Inflammatory macrophage treated with lipopolysaccharide for 1 hour (primary cell): ENCODE results near the gene TEAD3.

Experiments
- DNase-seq, 2 donors: peaks; one replicate each; pipeline ENCODE4 v3.0.0-alpha.2; 2020 to 2022

TEAD3 gene

DNA sequence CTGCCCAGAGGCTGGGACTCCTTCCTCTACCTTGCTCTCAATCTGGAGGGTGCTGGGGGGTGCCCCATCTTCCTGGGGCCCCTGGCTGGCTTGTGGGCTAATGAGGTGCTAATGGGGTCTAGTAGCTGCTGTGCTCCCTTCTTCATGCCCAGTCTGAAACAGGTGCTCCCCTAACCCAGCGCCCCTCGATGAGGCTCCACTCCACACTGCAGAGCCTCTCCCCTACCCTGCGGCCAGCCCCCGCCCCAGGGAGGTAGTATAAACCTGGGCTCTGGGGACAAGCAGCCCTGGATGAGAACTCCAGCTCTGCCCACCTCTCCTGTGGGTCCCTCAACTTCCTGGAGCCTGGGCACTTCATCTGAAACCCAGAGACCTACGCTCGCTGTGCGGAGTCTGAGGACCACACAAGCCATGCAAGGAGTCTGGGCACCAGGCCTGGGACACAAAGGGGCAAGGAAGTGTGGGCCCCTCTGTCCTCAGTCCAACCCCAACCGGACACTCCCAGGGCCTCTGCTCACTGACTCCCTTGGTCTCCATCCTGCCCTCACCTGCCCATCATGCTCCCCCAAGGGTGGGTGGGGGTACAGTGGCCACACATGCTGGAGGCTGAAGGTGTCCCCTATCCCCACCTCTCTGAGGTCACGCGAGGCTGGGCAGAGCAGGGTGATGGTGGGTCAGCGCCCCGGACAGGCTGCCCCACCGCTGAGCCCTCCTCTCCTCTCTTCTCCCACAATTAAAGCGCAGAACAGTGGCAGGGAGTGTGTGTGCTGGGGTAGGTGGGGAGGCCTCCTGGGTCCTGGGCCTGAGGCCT, 22.5 kb downstream of the TEAD3 start:
- no peak for DNase-seq

DNA sequence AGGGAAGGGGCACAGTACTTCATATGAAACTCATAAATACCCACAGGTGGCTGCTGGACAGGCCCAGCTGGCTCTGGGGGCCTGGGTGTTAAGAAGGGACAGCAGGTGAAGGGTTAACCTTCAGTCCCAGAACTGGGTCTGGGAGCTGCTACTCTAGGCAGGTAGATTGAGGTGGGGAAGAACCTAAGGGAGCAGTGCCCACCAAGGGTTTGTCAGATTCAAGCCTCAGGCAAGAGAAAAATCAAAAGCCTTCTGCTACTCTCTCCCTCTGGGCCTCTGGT, 23.1 kb downstream of the TEAD3 start:
- DNase-seq, result no peak

DNA sequence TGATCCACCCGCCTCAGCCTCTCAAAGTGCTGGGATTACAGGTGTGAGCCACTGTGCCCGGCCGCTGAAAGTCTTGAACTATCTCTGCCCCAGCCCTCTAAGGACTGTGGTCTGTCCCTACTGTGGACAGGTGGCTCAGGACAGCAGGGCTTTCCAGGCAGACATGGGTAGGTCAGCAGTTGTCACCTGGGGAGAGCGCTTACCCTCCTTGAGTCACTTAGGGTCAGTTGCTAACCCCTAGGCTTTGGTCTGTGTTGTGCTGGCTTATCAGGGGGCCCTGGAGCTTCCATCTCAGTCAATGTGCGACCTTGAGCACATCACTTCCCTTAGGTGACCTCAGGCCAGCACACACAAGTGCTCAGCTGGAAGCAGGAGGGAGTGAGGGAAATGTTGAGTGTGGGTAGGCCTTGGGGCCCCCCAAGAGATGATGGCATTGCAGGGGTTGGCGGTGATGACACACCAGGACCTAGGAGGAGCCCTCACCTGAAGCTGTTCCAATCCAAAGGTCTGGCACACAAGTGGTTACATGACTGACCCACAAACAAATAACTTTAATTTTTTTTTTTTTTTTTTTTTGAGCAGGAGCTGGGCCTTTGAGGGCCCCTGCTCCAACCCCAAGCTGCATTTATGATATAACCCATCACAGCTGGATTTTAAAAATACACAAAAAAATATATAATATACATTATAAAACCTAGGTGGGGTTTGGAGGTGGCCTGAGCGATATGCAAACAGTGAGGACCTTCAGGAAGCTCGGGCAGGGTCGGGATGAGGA, 23.6 kb downstream of the TEAD3 start:
- no peak for DNase-seq

DNA sequence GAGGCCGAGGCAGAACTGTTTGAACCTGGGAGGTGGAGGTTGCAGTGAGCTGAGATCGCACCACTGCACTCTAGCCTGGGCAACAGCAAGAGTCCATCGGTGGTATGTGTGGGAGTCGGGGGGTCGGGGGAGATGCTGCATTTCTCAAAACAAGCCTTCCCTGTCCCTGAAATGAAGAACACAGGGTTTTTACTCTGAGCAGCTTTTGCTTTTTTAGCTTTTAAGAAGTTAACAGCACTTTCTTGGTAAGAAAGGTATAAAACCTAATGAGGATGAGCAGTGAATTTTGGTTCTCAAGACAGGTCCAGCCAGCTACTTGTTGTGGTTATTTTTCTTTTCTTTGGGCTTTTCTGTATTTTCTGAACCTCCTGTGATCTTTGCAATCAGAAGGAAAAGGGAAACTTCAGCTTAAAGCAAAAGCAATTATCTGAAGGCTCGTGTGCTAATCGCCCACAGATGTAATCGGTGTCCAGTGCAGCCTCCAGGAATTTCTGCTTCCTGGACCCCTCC, 25.0 kb downstream of the TEAD3 start:
- no peak for DNase-seq

DNA sequence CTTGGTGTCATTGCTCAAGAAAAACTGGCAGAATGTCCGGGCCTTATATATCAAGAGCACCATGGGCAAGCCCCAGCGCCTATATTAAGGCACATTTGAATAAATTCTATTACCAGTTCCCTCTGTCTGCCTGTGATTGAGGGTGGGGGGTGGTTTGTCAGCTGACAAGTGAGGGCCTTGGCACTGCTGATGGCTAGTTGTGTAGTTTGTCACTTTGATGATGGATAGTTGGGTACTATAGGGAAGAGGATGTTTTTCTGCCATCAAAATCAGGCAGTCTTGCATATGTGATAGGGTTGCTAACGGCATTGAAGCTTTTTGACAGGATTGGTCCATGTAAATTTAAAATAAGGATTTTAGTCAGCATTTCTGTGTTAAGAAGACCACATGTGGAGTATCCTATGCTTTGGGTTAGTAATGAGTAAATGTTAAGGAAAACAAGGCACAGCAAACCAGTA, 26.2 kb downstream of the TEAD3 start:
- no peak for DNase-seq

DNA sequence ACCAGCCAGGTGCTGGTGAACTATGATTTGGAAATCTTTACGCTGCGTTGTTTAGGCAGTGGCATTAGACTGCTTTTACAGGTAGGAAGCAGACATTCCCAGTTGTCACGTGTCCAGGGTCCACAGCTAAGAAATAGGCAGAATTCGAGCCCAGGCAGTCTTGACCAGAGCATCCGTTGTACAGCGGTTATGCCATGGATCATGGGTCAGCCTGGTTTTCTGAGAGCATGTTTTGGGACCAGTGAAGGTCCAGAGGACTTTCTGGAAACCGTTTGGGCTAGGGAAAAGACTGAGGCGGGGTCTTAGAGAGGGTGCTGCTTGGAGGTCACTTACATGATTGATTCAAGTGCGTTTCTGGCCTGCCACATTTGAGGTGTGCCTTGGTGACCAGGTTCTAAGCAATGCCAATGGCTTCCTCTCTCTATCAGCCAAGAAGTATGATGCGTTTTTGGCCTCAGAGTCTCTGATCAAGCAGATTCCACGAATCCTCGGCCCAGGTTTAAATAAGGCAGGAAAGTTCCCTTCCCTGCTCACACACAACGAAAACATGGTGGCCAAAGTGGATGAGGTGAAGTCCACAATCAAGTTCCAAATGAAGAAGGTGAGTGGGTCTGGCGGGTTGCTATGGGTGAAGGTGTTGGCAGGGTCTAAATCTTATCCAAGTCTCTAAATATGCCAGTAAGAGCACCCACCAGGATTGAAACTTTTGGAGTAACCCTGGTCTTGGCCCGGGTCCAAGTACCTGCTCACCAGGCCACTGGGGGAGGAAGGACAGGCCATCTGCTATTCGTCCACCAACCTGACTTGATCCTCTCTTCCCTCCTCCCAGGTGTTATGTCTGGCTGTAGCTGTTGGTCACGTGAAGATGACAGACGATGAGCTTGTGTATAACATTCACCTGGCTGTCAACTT, 26.9 kb downstream of the TEAD3 start:
- DNase-seq, result no peak

DNA sequence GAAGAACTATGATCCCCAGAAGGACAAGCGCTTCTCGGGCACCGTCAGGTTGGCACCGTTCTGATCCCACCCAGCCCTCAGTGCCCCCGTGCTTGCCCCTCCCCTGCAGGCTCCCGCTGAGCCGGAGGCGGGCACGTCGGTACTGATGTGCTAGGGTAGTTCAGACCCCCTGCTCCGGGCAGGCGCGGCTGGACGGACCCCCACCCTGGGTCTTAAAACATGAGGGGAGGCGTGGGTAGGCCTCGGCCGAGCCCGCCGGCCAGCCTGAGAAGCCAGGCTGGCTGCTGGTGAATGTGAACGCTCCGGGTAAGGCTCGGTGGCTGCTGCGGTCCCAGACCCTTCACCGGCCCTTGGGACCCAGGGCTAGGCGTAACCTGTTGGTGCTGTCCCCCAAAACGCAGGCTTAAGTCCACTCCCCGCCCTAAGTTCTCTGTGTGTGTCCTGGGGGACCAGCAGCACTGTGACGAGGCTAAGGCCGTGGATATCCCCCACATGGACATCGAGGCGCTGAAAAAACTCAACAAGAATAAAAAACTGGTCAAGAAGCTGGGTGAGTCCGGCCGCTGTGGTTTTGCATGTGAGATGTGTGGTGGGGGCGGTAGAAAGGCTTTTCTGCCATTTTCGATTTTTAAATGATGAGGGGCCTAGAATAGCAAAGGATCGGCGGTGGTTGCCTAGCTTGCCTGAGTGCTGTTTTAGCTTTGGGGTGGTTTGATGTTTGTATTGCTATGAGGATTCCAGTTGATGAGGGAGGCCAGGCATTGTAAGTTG, 27.7 kb downstream of the TEAD3 start:
- no peak for DNase-seq

DNA sequence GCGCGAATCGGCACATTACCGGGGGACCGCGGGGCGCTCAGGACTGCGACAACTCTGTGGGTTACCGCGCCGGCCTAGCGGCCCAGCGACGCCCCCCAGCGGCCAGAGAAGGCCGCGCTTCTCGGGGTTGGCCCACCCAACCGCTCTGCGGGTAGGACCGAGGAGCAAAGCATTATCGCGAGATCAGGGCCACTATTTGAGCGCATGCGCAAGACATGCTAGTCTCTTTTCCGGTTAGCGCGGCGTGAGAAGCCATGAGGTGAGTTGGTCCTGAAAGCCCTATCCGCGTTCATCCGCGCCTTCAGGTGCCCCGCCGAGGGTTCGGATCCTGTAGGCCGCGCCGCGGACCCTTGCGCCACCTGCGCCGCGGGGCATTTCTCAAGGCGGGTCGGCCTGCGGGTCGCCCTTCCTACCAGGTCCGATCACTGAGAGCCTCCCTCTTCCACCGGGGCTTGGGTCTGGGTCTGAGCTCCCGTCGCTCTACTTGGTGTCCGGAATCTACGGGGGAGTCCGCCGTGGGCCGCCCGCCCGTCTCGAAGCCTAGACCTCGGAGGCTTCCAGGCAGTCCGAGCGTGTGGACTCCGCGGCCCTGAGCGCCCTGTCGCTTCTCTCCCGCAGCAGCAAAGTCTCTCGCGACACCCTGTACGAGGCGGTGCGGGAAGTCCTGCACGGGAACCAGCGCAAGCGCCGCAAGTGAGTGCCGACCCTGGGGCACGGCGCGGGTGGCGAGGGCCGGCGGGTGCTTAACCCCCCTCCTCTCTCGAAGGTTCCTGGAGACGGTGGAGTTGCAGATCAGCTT, 28.5 kb downstream of the TEAD3 start, which contains the start of gene RPL10A:
RPL10A (plus strand) TSS at position 221 of the 799 bp plus-strand sequence; CDS start at position 255, 34 bp downstream.
- DNase-seq, result peak; percentile 92 to 98

DNA sequence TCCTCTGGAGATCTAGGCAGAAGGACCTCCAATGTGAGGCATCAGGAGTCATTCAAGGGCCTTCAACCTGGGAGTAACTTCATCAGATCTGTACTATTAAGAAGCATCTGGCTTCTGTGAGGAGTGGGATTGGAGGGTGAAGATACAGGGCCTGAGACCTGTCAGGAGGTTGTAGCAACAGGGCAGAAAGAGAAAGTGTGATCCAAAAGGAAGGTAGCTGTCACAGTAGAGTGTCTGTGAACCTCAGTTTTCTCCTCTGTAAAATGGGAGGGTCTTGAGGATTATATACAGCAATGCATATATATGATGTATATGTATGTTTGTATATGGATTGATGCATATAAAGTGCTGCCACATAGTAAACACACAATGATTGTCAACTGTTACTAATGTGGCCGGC, 31.2 kb downstream of the TEAD3 start:
- no peak for DNase-seq

DNA sequence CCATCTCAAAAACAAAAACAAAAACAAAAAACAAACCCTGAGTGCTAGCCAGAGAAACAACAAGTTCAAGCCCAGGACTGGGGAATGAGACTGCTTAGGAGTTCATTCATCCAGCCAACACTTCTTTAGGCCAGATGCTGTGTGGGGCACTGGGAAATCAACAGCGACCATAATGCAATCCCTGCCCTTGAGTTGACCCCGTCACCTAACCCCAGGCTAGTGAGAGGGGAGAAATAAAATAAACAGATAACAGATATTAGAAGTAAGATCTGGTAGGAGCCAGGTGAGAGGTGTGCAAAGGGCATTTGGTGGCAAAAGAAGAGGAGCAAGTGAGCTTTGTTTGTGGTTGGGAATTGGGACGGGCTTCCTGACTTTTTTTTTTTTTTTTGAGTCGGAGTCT, 33.6 kb downstream of the TEAD3 start:
- DNase-seq, result no peak

DNA sequence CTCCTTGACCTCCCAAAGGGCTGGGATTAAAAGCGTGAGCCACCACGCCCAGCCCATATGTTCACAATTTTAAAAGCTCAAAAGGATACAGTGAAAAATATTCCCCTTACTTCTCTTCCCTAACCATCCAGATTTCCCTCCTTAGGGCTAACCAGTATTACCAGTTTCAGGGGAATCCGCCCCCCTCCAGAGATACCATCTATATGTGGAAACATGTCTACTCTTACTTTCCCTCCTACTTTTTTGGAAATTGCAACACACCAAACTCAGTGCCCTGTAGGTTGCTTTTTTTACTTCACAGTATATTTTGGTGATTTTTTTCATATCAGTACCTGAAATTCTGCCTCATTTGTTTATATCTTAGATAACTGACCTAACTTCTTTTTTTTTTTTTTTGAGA, 35.6 kb downstream of the TEAD3 start:
- DNase-seq, result no peak

DNA sequence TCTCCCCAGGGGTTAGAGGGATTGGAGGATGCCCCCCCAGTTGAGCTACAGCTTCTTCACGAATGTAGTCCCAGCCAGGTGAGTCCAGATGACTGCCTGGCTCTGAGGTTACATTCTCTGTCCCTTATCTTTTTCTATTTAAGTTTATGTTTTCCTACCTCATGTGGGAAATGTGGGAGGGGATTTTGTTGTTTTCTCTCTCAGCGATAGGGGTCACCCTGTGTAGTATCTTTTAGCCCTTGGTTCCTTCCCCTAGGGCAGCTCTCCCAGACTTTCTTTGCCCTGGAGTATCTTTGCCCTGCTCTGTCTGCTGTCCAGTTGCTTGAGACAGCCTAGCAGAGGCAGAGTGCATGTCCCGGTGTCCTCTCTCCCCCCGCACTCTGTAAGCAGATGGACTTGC, 39.0 kb downstream of the TEAD3 start:
- DNase-seq, result no peak

DNA sequence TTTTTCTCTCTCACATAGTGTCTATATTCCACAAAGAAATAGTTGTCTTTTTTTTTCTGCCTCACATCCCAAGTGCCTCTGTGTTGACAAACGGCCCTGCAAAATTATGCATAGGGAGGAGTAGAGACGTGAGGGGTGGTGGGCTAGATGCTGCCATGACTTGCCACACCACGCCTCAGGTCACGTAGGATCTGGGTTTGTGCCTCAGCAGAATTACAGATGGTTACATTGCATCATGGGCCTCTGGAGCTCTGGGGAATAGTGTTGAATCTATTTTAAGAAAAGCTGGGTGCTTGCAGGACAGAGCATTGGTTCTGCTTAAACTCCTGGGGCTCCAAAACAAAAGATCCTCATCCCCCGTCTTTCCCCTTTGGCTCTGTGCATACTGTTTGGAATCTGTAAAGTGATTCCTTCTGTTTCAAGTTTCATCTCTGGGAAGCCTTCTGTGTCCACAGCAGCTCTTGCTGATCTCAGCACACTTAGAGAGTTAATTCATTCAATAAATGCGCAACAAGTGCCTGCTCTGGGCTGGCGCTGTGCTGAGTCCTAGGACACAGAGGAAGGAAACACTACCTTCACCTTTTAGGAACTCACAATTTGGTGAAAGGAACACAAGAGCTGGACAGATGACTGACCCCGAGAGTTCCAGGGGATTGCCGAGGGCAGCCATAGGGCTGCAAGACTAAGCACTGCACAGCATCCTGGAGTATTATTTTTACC, 42.3 kb downstream of the TEAD3 start:
- DNase-seq, result peak in 1 of 2 donors; percentile 48

DNA sequence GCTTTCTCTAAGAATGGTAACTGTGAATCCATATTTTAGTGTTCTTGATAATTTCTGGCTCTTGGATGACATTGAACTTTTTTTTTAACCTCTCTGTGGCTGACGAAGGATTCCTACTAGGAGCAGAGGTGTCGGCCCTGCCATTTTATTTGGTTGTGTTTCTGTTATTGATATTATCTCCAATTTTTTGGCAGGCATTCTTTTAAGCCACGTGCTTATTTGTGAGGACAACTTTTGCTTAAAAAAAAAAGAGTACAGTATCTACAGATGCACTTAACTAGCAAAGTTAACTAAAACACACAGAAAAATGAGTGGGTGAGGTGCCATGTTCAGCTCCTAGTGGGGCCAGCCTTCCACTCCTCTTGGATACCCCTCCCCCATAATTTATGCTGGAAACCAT, 43.6 kb downstream of the TEAD3 start:
- DNase-seq, result no peak

DNA sequence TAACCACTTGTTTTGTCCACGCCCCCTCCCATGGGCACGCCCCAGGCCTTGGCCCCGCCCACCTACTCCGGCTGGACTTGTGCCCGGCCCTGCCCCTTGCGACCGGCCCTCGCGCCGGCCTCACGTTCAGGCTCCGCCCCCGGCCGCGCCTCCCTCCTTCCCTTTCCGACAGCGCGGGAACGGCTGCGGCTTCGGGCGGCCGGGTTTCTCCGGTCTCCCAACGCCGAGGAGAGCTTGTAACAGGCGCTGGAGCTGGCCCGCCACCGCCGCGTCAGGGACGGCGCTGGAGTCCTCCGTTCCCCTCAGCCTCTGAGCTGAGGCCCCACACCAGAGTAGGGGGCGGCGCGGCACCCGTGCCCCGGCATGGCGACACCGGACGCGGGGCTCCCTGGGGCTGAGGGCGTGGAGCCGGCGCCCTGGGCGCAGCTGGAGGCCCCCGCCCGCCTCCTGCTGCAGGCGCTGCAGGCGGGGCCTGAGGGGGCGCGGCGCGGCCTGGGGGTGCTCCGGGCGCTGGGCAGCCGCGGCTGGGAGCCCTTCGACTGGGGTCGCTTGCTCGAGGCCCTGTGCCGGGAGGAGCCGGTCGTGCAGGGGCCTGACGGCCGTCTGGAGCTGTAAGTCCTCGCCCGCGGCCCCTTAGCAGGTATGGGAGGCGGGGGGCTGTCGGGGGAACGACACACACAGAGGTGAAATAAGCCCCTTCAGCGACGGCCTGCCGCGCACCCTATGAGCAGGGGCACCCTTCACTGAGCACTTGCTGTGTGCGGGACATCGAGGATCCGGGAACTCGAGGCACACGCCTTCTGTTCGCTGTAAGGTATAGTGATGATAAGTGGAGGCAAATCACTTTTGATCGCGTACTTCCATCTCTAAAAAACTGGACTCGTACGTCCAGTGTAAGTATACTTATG, 44.4 kb downstream of the TEAD3 start, which contains the start of gene FANCE:
FANCE (plus strand) TSS at position 156 of the 908 bp plus-strand sequence; CDS start at position 364, 208 bp downstream.
- DNase-seq, result peak; percentile 88 to 99

DNA sequence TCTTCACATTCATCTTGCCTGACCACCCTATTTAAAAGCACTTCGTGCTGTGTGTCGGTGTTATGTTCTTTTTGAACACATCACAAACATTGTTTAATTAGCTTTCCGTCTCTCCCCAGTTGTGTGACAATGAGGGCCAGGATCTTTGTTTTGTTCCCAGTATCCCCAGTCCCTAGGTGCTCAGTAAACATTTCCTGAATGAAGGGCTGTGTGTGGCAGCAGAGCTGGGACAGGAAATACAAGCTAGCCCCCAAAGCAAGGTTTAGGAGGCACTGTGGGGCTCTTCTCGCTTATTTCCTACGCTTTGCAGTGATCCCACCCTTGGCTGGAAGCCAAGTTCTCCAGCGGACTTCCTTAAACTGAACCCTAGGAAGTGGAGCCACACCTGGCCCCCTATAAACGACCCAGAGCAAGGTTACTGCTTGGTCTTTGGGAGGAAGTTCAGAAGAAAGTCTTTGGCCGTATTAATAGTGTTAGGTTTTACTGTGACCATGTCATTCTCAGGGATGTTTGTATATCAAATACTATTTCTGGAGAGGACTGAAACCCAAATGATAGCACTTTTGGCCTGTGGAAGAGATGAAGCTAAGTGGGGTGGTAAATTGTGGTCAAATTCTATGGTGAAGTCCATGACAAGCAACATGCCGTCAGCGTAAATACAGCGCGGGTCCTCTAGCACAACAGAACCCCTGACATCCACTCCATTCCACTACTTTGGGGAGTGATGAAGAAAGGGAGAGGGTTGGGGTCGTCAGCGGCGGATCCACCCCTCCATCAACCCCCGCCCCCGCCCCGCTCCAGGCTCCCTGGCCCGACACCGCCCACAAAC, 45.3 kb downstream of the TEAD3 start:
- no peak for DNase-seq

DNA sequence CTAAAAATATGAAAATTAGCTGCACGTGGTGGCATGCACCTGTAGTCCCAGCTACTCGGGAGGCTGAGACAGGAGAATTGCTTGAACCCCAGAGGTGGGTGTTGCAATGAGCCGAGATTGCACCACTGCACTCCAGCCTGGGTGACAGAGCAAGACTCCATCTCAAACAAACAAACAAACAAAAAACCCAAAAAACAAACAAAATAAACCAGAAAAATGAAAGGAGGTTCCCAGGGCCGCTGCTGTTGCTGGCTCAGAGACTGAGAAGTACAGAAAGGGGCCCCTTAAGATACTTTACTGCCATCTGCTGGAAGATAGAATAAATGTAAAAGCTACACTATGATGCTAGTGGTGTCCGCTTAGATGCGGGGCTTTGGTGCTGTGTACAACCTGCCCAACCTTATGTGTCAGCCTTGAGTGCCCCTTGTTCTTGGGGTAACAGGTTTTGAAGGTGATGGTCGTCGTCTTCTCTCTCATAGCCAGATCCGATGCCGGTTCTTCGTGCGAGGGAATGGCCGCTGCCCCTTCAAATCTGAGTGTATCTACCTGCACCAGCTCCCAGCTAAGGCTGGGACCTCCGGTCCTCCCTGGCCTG, 47.5 kb downstream of the TEAD3 start:
- peak; percentile 71 to 92 for DNase-seq

DNA sequence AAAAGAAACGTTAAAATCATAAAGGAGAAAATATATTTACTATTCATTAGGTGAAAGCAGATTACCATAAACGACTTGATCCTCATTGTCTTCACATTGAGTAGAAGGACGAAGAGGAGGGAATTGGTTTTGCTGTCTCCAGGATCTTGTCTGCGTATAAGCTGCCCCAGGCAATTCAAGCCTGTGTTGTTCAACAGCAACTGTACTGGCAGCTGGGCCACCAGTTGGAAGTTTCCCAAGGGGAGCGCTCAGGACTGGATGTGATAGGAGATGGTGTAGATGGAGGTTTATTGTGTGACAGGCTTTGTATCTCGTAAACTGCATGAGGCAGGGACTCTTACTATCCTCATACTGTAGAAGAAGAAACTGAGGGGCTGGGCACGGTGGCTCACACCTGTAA, 48.7 kb downstream of the TEAD3 start:
- DNase-seq, result no peak
